Panc1 (cell line): ENCODE data around the gene EYS.

Experiments used
- POLR2AphosphoS5 ChIP-seq: IDR thresholded peaks from 2 replicates; pipeline ENCODE4 v1.6.1; 2012; ENCODE audit warnings: mild to moderate bottlenecking, low read depth, low read length, moderate library complexity
- TF ChIP-seq, protein P1 (sequence below): fragments of 450-650 bp; IDR thresholded peaks from 2 replicates; pipeline ENCODE4 v1.5.1; 2017; ENCODE audit warnings: mild to moderate bottlenecking

DNA sequence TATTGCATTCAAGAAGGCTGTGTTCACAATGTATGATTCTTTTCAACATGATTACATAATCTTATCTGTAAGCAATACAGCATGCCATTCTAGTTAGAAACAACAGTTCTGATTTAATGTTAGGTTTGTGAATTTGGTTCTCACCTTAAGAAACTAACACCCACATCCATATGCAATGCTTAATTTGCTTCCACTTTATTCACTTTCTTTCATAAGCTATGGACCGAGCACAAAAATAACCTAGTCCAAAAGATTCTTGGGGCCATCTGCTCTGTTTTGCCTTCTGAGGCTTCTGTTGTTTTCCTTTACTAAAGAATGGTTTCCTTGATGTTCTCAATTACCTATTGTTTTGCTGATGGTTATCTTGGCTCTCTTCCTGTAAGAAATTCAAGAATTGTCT is 258.2 kb downstream of the EYS start:
- TF ChIP-seq, protein P1, sequence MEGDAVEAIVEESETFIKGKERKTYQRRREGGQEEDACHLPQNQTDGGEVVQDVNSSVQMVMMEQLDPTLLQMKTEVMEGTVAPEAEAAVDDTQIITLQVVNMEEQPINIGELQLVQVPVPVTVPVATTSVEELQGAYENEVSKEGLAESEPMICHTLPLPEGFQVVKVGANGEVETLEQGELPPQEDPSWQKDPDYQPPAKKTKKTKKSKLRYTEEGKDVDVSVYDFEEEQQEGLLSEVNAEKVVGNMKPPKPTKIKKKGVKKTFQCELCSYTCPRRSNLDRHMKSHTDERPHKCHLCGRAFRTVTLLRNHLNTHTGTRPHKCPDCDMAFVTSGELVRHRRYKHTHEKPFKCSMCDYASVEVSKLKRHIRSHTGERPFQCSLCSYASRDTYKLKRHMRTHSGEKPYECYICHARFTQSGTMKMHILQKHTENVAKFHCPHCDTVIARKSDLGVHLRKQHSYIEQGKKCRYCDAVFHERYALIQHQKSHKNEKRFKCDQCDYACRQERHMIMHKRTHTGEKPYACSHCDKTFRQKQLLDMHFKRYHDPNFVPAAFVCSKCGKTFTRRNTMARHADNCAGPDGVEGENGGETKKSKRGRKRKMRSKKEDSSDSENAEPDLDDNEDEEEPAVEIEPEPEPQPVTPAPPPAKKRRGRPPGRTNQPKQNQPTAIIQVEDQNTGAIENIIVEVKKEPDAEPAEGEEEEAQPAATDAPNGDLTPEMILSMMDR = no peak
- TF ChIP-seq POLR2AphosphoS5 = no peak
